ENCODE data around the gene CKMT2.

Gene CKMT2

DNA sequence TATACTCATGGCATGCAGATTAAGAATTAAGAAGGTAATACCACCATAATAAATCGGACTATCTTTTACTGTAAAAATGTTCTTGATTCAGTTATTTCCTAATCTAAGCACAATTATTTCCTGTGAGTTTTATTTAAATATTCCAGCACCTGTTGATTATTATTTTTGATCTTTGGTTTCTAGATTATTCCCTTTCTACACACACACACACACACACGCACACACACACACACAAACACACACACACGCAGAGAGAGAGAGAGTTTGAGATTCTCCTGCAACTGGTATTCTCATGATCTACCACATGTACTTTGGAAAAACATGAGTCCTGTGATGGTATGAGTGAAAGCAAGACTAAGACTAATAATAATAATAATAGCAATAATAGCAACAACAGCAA lies 17.0 kb upstream of the CKMT2 start:
- no peak for DNase-seq (ENCODE audit: low spot score)

- DNase-seq (ENCODE audit: low spot score), result no peak
Observed at GRCh38 chr5:81219389-81219788, 13.7 kb upstream of the CKMT2 start.

DNA sequence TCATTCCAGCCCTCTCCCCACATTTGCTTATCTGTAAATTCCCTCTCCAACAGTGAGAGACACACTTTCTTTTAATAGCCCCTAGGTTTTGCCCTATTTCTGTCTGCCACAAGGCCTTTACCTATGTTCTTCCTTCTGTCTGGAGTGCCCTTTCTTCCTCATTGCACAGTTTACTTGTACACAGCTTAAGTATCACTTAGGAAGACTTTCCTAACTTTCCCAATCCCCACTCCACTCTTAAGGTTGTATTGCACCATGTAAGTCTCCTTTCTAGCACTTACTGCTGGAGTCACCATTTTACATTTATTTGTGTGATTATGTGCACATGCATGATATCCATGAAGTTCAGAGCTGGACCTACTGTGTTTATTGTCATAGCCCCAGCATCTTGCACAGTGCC lies 10.8 kb upstream of the CKMT2 start:
- DNase-seq (ENCODE audit: low spot score), result no peak

DNA sequence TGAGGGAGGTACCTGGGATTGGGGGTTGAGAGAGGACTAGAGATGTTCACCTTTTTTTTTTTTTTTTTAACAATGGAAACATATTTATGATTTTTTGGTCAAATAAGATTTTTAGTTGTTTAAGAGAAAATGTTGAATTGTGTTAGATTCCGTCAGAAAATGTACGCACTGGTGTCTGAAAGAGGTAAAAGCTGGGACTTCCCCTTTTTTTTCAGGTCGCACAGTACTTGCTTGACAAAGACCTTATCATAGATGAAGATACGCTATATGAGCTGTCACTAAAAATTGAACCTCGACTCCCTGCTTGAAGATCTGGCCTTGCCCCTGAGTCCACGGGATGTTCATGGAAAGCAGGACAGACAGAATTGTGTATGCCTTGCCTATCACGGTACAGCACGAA lies 7.7 kb upstream of the CKMT2 start:
- DNase-seq (ENCODE audit: low spot score), result no peak

- DNase-seq (ENCODE audit: low spot score), result no peak
Observed at GRCh38 chr5:81226286-81226685, 6.8 kb upstream of the CKMT2 start.

DNA sequence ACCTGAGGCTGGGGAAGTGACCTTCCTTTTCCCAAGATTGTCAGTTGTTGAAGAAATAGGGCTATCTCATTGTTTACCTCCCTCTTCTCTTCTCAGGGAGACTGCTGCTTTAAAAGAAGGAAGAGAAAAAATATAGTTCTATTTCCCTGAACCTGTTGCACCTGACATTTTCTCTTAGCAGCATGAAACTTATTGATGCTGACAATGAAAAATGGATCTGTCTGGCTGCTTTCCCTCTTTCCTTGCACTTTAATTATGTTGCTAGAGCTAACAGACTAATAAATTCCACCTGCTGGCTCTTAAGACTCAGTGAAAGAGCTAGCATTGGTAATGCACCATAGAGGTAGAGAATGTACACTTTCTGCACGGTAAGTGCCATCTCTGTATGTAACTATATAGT lies 6.2 kb upstream of the CKMT2 start:
- DNase-seq (ENCODE audit: low spot score), result no peak

GRCh38 chr5:81228084-81228483 lies 5.0 kb upstream of the CKMT2 start:
- DNase-seq (ENCODE audit: low spot score), result no peak

DNA sequence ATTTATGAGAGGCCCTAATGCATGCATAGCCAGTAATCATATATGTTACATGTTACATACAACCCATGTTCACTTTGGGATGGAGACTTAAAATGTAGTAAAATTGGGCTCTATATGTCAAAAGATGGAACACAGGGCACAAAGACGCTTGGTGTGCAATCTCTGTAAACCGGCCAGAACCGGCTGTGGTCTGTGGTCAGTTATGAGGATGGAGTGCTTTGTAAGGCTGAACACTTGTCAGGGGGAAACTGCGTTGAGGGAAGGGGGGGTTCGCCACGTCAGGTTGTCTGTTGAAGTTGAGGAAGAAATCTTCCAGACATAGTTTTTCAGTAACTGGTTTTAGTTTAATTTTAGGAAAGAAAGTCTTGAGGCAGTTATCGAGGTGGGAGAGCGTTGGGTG lies 2.7 kb upstream of the CKMT2 start:
- DNase-seq (ENCODE audit: low spot score), result no peak

GRCh38 chr5:81232464-81233079 lies 550 bp upstream of the CKMT2 start:
- DNase-seq (ENCODE audit: low spot score), result no peak

DNA sequence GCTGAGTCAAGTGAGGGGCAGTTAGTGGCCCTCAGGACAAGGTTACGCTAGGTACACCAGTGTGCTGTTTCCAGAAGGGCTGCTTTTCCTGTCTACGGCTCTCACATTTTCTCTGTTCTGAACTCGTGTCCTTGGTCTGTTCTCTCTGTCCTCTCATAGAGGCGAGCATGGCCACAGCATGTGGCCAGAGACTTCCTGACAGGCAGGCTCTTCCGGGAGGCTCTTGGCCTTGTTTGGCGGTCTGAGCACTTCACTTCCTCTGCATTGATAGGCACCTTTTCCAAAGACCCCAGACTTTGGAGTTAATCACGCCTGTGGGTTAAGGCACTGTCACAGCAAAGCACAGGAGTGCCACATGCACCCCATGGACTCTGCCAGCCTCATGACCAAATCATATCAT lies 1.2 kb downstream of the CKMT2 start:
- DNase-seq (ENCODE audit: low spot score), result no peak

GRCh38 chr5:81234801-81235200 lies 1.7 kb downstream of the CKMT2 start:
- no peak for DNase-seq (ENCODE audit: low spot score)

DNA sequence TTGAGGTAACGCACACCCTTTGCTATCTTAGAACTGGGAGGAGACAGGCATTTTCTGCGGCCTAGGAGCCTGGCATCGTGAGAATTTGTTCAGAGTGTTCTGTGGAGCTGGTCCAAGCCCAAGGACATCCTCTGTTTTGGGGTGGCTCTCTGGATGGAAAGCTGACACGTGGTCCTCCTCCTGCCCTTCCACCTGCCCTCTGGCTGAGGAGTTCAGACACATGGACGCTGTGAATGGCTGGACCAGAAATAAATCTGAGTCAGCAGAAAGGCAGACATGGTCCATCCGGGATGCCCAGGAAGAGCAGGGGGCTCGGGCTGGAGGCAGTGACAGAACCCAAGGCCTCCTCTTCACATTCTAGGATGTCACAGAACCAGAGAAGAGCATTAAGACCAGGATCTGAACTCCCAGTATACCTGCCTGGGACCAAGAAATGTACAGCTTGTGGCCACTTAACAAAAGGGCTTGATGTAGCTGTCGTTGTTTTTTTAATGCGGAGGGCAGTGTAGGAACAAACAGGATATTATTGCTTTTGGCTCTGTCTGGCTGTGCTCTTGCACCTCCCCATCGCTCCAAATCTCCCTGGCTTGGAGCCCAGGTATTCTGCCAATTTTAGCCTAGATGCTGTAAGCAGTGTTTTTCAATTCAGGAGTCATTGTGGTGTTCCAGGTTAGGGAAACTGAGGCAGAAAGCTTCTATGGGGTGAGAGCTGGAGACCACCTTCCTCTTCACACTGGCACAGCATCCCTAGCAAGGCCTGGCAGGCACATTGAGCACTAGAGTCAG lies 2.4 kb downstream of the CKMT2 start:
- no peak for DNase-seq (ENCODE audit: low spot score)

DNA sequence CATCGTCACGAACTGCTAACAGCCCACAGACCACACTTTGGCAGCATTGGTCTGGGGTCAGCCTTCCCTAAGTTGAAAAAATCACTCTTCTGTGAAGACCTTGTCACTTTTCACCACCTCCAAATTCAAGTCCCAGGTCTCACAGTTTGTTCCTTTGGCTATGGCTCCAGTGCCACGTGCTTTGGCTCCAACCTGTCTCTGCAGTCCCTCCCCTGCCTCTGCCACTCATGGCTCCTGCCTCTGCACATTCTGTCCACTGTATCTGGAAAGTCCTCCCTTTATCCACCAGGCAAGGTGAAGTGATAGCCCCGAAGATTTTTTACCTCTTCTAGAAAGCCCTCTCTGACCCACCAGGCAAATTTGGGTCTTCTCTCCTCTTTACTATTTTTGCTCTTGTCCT lies 5.3 kb downstream of the CKMT2 start:
- DNase-seq (ENCODE audit: low spot score), result no peak

GRCh38 chr5:81239613-81240012 lies 6.5 kb downstream of the CKMT2 start:
- no peak for DNase-seq (ENCODE audit: low spot score)

- no peak for DNase-seq (ENCODE audit: low spot score)
Observed at GRCh38 chr5:81241001-81241400, 7.9 kb downstream of the CKMT2 start.

DNA sequence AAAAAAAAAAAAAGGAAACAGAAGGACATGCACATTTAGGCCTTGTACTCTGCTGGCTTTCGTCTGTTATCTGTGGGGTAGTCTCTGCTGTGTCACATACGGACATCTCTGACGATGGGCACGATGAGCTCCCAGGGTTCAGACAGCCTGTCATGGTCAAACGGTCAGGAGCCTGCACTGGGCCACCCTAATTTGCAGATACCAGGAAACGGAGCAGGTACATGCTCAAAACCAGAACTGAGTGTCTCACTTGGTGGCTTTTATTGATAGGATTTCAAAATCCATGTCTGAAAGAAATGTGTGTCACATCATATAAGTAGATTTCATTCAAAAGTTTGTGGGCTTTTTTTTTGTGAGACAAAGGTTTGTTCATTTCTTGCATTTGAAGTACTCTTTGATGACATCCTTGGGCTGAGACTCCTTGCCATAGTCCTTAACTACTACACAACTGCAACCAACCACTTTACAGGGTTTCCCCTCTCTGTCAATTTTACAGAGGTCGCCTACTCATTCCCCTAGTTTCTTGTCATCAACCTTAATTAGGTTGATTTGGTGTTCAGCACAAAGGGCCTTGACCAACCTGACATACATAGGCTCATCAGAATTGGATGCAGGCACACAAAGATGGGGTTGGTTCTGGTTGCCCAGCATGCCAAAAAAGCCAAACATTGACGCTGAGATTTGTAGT lies 9.0 kb downstream of the CKMT2 start:
- DNase-seq (ENCODE audit: low spot score), result no peak

DNA sequence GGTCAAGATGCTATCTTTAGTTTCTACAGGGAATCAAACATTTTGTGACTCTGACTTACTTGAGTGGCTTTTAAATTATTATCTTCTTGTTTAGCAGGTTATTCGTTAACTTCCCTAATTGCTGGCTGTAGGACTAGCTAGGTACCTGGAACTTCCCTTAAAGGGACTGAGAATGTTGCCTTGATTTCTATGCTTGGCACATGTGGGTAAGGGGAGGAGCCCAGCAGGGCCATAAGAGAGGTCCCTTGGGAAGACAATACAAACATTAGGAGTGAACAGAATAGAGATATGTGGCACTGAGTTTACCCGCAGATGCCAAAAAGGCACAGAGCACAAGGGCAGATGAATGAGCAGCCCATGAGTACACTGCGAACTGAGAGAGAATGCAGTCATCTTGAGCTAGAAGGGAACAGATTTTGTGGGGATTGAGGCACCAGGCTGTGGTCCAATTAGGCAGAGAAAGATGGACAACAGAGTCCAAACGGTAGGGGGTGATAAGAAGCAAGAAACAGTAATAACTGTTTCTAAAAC lies 9.8 kb downstream of the CKMT2 start:
- DNase-seq (ENCODE audit: low spot score), result no peak

DNA sequence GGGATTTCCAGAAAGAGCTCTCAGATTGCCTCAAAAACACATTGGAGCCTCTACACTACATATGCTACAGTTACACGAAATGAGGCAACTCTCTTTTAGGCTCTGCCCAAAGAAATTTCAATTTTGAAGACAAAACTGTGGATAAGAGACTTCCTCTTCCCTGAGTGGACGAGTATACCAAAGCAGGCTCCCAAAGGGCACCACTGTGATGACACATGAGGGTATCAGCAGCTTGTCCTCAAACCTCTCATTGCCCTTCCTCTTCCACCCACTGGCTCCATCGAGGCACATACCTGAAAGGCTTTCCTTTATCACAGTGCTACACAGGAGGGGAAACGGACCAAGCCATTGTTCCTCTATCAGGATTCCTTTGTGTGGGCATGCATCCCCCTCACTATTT lies 11.3 kb downstream of the CKMT2 start:
- DNase-seq (ENCODE audit: low spot score), result no peak

DNA sequence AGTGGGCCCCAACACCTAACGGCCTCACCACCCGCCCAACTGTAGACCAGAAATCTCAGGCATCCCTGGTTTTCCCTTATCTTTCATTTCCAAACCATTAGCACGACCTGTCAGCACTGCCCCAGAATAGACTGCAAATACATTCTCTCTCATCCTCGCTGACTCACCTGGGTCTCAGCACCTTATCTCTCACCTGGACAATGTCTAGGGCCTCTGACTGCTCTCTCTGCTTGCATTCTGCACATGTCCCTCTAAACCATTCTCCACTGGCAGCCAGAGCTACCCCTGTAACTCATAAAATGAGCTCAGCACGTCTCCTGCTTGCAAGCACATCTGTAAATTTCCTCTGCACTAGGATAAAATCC lies 12.7 kb downstream of the CKMT2 start:
- no peak for DNase-seq (ENCODE audit: low spot score)

DNA sequence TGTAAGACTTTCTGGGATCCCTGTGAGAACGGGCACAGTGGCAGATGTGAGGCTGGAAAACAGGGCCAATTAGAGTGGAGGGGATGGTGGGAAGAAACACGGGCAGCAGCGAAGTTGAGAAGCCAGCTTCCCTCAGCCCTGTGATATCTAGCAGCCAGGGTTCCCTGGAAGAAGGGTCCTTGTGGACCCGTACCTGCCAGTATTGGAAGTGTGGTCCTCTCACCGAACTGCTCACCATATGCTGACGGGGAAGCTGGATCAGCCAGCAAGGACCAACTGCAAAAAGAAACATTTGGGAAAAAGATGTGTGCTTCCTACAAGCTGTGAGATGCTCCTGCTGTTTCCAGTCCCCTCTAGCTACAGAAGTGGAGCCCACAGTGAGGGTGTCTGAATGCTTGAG lies 13.6 kb downstream of the CKMT2 start:
- no peak for DNase-seq (ENCODE audit: low spot score)

GRCh38 chr5:81247441-81247972 lies 14.4 kb downstream of the CKMT2 start:
- no peak for DNase-seq (ENCODE audit: low spot score)

DNA sequence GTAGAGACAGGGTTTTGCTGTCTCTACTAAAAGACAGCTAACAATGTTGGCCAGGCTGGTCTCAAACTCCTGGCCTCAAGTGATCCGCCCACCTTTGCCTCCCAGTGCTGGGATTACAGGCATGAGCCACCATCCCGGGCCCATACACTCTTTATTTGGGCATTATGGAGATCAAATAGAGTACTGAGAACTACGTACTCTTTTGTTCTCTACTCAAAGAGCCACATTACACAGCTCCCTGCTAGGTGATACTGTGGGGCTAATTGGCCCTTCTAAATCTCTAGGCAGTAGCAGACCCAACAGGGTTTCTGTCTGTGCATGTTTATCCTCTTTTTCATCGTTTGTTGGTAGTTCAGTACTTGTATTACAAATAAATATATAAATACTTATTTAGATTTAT lies 16.1 kb downstream of the CKMT2 start:
- no peak for DNase-seq (ENCODE audit: low spot score)

GRCh38 chr5:81250004-81250403 lies 16.9 kb downstream of the CKMT2 start:
- no peak for DNase-seq (ENCODE audit: low spot score)

All from HuH-7 (cell line).